Smooth muscle cell (in vitro differentiated cells): ENCODE measurements around the gene BCR. TPM values are rescaled to one million over a fixed set of nuclear protein-coding genes. Genes with fewer than 3 reads are reported as not detected.

Experiments used
- DNase-seq: peaks from one replicate; lab custom pipeline; 2025; ENCODE audit not compliant: unreplicated experiment; lab: John Stamatoyannopoulos, UW
- H2AFZ ChIP-seq: fragments of 200-600 bp; sonication (generic); 2 replicates; pipeline ENCODE4 v1.6.0; 2016; ENCODE audit warnings: antibody characterized with exemption, low read depth, mild to moderate bottlenecking
- H3F3A ChIP-seq: fragments of 200-600 bp; sonication (generic); 2 replicates; pipeline ENCODE4 v1.6.0; 2017; ENCODE audit warnings: antibody characterized with exemption, low read depth
- H3K27ac ChIP-seq: fragments of 200-600 bp; sonication (generic); 2 replicates; pipeline ENCODE4 v1.5.1; 2016; ENCODE audit warnings: low read depth, mild to moderate bottlenecking
- H3K27me3 ChIP-seq: fragments of 200-600 bp; sonication (generic); 2 replicates; pipeline ENCODE4 v1.6.1; 2016; ENCODE audit warnings: low read depth, mild to moderate bottlenecking
- H3K36me3 ChIP-seq: fragments of 200-600 bp; sonication (generic); 2 replicates; pipeline ENCODE4 v1.5.1; 2016; ENCODE audit warnings: low read depth
- H3K4me1 ChIP-seq: fragments of 200-600 bp; sonication (generic); 2 replicates; pipeline ENCODE4 v1.5.1; 2016; ENCODE audit warnings: low read depth
- H3K4me2 ChIP-seq: fragments of 200-600 bp; sonication (generic); 2 replicates; pipeline ENCODE4 v1.6.0; 2016; ENCODE audit warnings: mild to moderate bottlenecking
- H3K4me3 ChIP-seq: fragments of 200-600 bp; sonication (generic); 2 replicates; pipeline ENCODE4 v1.5.1; 2016; ENCODE audit warnings: mild to moderate bottlenecking
- H3K79me2 ChIP-seq: fragments of 200-600 bp; sonication (generic); 2 replicates; pipeline ENCODE4 v1.6.0; 2016; ENCODE audit warnings: low read depth, mild to moderate bottlenecking
- H3K9ac ChIP-seq: fragments of 200-600 bp; sonication (generic); 2 replicates; pipeline ENCODE4 v1.6.0; 2016; ENCODE audit warnings: low read depth
- H3K9me3 ChIP-seq: fragments of 200-600 bp; sonication (generic); replicated peaks from 2 replicates; pipeline ENCODE4 v1.5.1; 2016; ENCODE audit warnings: low read depth
- H4K20me1 ChIP-seq: fragments of 200-600 bp; sonication (generic); 2 replicates; pipeline ENCODE4 v1.6.0; 2016; ENCODE audit warnings: low read depth
- CTCF ChIP-seq: fragments of 200-600 bp; sonication (generic); IDR thresholded peaks from 2 replicates; pipeline ENCODE4 v1.5.1; 2017; ENCODE audit warnings: borderline replicate concordance, mild to moderate bottlenecking, antibody characterized with exemption; ENCODE audit not compliant: insufficient read depth, poor library complexity, severe bottlenecking
- WGBS: methylation state at CpG from one replicate; pipeline ENCODE4 v1.1.7; 2016; ENCODE audit warnings: low lambda C conversion rate; 5-methylcytosine and 5-hydroxymethylcytosine counted together
- polyA plus RNA-seq: library from polyadenylated mRNA; unstranded; fragments of >200 nt; fragmentation: Nextera tagmentation; extraction: Ambion mirVana; gene quantifications from 2 replicates; pipeline ENCODE4 v1.2.1, GENCODE V29; 2016
- total RNA-seq: library from RNA; depleted of rRNA; stranded (reverse); fragments of >200 nt; gene quantifications from 2 replicates; pipeline ENCODE4 v1.2.3, GENCODE V29; 2014

Gene BCR
- total and polyA plus RNA-seq, 2 experiments from 2014 or later, result 11.1 to 13.4 TPM

- Histone ChIP-seq H3K27ac (no peak overlapping the region), H2AFZ (no peak overlapping the region), H3K36me3 (no peaks in the 10 kb centered on the region), H4K20me1 (peaks cover 81% of the 10 kb centered on the region), H3K4me3 (peak overlapping the region; percentile 54), H3K4me1 (peaks cover 25% of the 10 kb centered on the region), H3K9ac (no peak overlapping the region), H3K27me3 (no peaks in the 10 kb centered on the region), H3K9me3 (no peaks in the 10 kb centered on the region), H3K4me2 (peak overlapping the region; percentile 77), H3F3A (peaks cover 6% of the 10 kb centered on the region), H3K79me2 (peaks cover 51% of the 10 kb centered on the region)
- no peak for DNase-seq
- 74% methylated on average over 3 of the region's 3 CpGs for WGBS
- no peak for TF ChIP-seq CTCF
These were observed 3.9 kb downstream of the BCR start for GRCh38 chr22:23184100-23184763.

- Histone ChIP-seq H3K4me1 (peaks cover 25% of the 10 kb centered on the region), H4K20me1 (peaks cover 86% of the 10 kb centered on the region), H3K27me3 (no peaks in the 10 kb centered on the region), H3K27ac (no peak overlapping the region), H3F3A (peaks cover 5% of the 10 kb centered on the region), H3K36me3 (no peaks in the 10 kb centered on the region), H3K4me3 (no peak overlapping the region), H3K9ac (no peak overlapping the region), H3K4me2 (no peak overlapping the region), H3K79me2 (peaks cover 54% of the 10 kb centered on the region), H3K9me3 (no peaks in the 10 kb centered on the region), H2AFZ (no peak overlapping the region)
- TF ChIP-seq CTCF, result no peak
- 95% methylated on average over 5 of the region's 5 CpGs for WGBS
- DNase-seq, result no peak
These were observed 4.4 kb downstream of the BCR start for GRCh38 chr22:23184764-23185113.

- H4K20me1 ChIP-seq, result peaks cover 99% of the 10 kb centered on the region
- peaks cover 58% of the 10 kb centered on the region for H3K79me2 ChIP-seq
These were observed 6.9 kb downstream of the BCR start for GRCh38 chr22:23187211-23187610.

More at GRCh38 chr22:23187211-23187610, 6.9 kb downstream of the BCR start:
- no peak for DNase-seq
- 84% methylated on average over 4 of the region's 4 CpGs for WGBS
- Histone ChIP-seq H3K4me2 (no peak overlapping the region), H3K4me1 (peaks cover 25% of the 10 kb centered on the region), H3F3A (peaks cover 3% of the 10 kb centered on the region), H3K9ac (no peak overlapping the region), H3K4me3 (no peak overlapping the region), H3K27me3 (no peaks in the 10 kb centered on the region), H3K27ac (no peak overlapping the region), H2AFZ (no peak overlapping the region), H3K36me3 (no peaks in the 10 kb centered on the region), H3K9me3 (no peaks in the 10 kb centered on the region)
- TF ChIP-seq CTCF, result no peak
